ENCODE data around the gene YPEL3. TPM values are rescaled to one million over a fixed set of nuclear protein-coding genes. Genes with fewer than 3 reads are reported as not detected.

The YPEL3 gene
- total and polyA plus RNA-seq, 2 donors (not counting 3 experiments of a cell fraction or from before 2014, with no cell fraction given) = 46.1 to 78.0 TPM

DNA sequence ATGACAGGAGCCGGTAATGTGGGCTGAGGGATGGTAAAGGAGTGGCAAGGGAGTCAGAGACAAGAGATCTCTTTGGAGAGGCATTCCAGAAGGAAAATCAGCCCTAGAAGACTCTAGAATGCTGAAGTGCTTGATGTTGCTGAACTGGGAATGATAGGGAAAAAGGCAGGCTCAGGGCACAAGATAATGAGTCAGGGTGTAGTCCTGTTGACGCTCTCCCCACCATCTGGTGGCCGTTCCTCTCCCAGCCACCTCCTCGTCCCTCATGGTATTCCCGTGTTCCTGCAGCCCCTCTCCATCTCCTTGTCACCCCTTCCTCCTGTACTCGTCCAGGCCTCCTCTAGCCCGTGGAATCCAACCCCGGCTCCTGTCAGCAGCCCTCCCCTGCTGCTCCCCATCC is 41.6 kb downstream of the YPEL3 start:
- intact Hi-C loops (cut with micrococcal nuclease) = loop anchor here (2.0 kb wide), 1 partner anchor 22 kb away; no protein-coding TSS in a partner anchor
- H3K36me3 ChIP-seq (ENCODE audit: control insufficient read depth in 2 of 2, extremely low read depth in 1 of 2, insufficient read depth in 2 of 2, low read length in 2 of 2) = peaks cover 0 to 5% of the 10 kb centered on the region in 2 experiments
- no peak for TF ChIP-seq MAX (IDR thresholded peaks at IDR 0.05; ENCODE audit: insufficient read depth, insufficient read length)
- no peak for TF ChIP-seq JUN (IDR thresholded peaks at IDR 0.05; ENCODE audit: borderline replicate concordance, insufficient read depth, insufficient read length, low read depth)
- TF ChIP-seq POLR2AphosphoS5 (IDR thresholded peaks at IDR 0.05; ENCODE audit: insufficient read depth, low read depth, low read length) = no peak
- TF ChIP-seq FOS (IDR thresholded peaks at IDR 0.05; ENCODE audit: borderline replicate concordance, insufficient read depth, low read length) = no peak
- TF ChIP-seq GATA2 (IDR thresholded peaks at IDR 0.05; ENCODE audit: insufficient read depth, insufficient read length, low read depth, low read length) = no peak
- TF ChIP-seq POLR2A (IDR thresholded peaks at IDR 0.05; ENCODE audit: low read depth, low read length) = no peak
- TF ChIP-seq MYC (IDR thresholded peaks at IDR 0.05; ENCODE audit: low read depth, low read length) = no peak
- TF ChIP-seq, protein P1, sequence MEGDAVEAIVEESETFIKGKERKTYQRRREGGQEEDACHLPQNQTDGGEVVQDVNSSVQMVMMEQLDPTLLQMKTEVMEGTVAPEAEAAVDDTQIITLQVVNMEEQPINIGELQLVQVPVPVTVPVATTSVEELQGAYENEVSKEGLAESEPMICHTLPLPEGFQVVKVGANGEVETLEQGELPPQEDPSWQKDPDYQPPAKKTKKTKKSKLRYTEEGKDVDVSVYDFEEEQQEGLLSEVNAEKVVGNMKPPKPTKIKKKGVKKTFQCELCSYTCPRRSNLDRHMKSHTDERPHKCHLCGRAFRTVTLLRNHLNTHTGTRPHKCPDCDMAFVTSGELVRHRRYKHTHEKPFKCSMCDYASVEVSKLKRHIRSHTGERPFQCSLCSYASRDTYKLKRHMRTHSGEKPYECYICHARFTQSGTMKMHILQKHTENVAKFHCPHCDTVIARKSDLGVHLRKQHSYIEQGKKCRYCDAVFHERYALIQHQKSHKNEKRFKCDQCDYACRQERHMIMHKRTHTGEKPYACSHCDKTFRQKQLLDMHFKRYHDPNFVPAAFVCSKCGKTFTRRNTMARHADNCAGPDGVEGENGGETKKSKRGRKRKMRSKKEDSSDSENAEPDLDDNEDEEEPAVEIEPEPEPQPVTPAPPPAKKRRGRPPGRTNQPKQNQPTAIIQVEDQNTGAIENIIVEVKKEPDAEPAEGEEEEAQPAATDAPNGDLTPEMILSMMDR (IDR thresholded peaks at IDR 0.05; ENCODE audit: extremely low read depth in 1 of 2, insufficient read depth in 1 of 2, low read depth in 1 of 2, low read length in 2 of 2) = no peak
- ChIA-PET POLR2A (interaction anchor here (0.9 to 2.7 kb wide), 2 partner anchors 11 kb away, joined by 7 to 21 read pairs; partner anchors contain the start of gene ALDOA), CTCF (interaction anchor here (1.0 to 5.8 kb wide), 15 partner anchors 8 to 595 kb away, joined by 3 to 55 read pairs (median 6); partner anchors contain the start of genes ALDOA, PPP4C, QPRT and TBX6)
- H3K79me2 ChIP-seq (ENCODE audit: control insufficient read depth, insufficient read depth, low read length) = peaks cover 4% of the 10 kb centered on the region
- no peaks in the 10 kb centered on the region for H4K20me1 ChIP-seq (replicated peaks; ENCODE audit: control insufficient read depth, extremely low read depth, insufficient read depth, low read length)
- no TSS peak for BruUV-seq (replicated peaks)
- dilution Hi-C loops (cut with MboI; ENCODE audit: extremely low pct_ligation_motif_present, low sequenced_read_pairs) = no loop called here
- H3K27ac ChIP-seq (ENCODE audit: insufficient read depth, low read depth, low read length) = no peak overlapping the region
- peak overlapping the region; percentile 61 for H3K4me2 ChIP-seq (ENCODE audit: insufficient read depth, low read length)
- H3K9me3 ChIP-seq (replicated peaks; ENCODE audit: control insufficient read depth, insufficient read depth, low read length) = no peaks in the 10 kb centered on the region
- H3K9ac ChIP-seq (replicated peaks; ENCODE audit: extremely low read depth, insufficient read depth, low read length) = no peak overlapping the region
- H3K4me1 ChIP-seq (ENCODE audit: control insufficient read depth, extremely low read depth, insufficient read depth, low read length) = peaks cover 35% of the 10 kb centered on the region
- no peak overlapping the region for H3K4me3 ChIP-seq (replicated peaks in 1 of 3; ENCODE audit: insufficient read depth in 1 of 3, low read depth in 1 of 3, low read length in 3 of 3)
- no peak for FAIRE-seq
- H2AFZ ChIP-seq (ENCODE audit: low read depth, low read length) = no peak overlapping the region
- no peaks in the 10 kb centered on the region for H3K9me1 ChIP-seq (replicated peaks; ENCODE audit: control insufficient read depth, extremely low read depth, insufficient read depth, low read length)
- no peaks in the 10 kb centered on the region for H3K27me3 ChIP-seq (ENCODE audit: control insufficient read depth in 2 of 2, insufficient read depth in 2 of 2, low read length in 2 of 2)
- DNase-seq (ENCODE audit: low read depth, low spot score) = no peak

Measured in endothelial cell of umbilical vein (primary cell).